K562 (cell line): ENCODE measurements around the gene CREB3L1. TPM values are rescaled to one million over a fixed set of nuclear protein-coding genes. Genes with fewer than 3 reads are reported as not detected.

Source experiments
- CBFA2T3 ChIP-seq: fragments of 450-650 bp; IDR thresholded peaks from 2 replicates; pipeline ENCODE4 v1.6.1; 2017
- CREM ChIP-seq: IDR thresholded peaks from 2 replicates; pipeline ENCODE4 v1.6.1; 2014; ENCODE audit warnings: antibody characterized with exemption, low read depth
- EHMT2 ChIP-seq: fragments of 450-650 bp; IDR thresholded peaks from 2 replicates; pipeline ENCODE4 v1.6.1; 2018; ENCODE audit warnings: antibody characterized with exemption
- GTF2E2 ChIP-seq: fragments of 200-800 bp; sonication (Bioruptor generic); IDR thresholded peaks from 2 replicates; pipeline ENCODE4 v1.6.1; 2016; ENCODE audit warnings: missing genetic modification characterization, missing compliant biosample characterization
- JUN ChIP-seq, 2 experiments: sonication (generic) in 1 of 2; formaldehyde crosslinking in 1 of 2; IDR thresholded peaks; 2 replicates each; pipeline versions ENCODE4 v1.6.1 to v1.8.0; 2012 to 2022; ENCODE audit warnings: borderline replicate concordance in 2 of 2, mild to moderate bottlenecking in 2 of 2, improper control_type of control experiment in 1 of 2, low read depth in 1 of 2, low read length in 1 of 2, missing genetic modification reagents in 1 of 2
- JUND ChIP-seq, 2 experiments: IDR thresholded peaks; 2 replicates in 1 of 2; 3 replicates in 1 of 2; pipeline ENCODE4 v1.6.1; 2011; ENCODE audit warnings: borderline replicate concordance in 2 of 2, low read depth in 2 of 2, low read length in 2 of 2, improper control_type of control experiment in 1 of 2, missing biosample characterization in 1 of 2, missing genetic modification characterization in 1 of 2, missing genetic modification reagents in 1 of 2
- MBD2 ChIP-seq: sonication (generic); IDR thresholded peaks from 2 replicates; pipeline ENCODE4 v1.6.1; 2016; ENCODE audit warnings: low read depth, borderline replicate concordance
- MECOM ChIP-seq: fragments of 250-450 bp; sonication (Bioruptor Pico); IDR thresholded peaks from 2 replicates; pipeline ENCODE4 v1.8.0; 2022; ENCODE audit warnings: inconsistent platforms
- MTA1 ChIP-seq: fragments of 450-650 bp; IDR thresholded peaks from 2 replicates; pipeline ENCODE4 v1.6.1; 2017; ENCODE audit warnings: borderline replicate concordance
- NFRKB ChIP-seq: fragments of 450-650 bp; IDR thresholded peaks from 2 replicates; pipeline ENCODE4 v1.6.1; 2016; ENCODE audit warnings: low read depth
- PKNOX1 ChIP-seq: fragments of 450-650 bp; IDR thresholded peaks from 2 replicates; pipeline ENCODE4 v1.6.1; 2016
- POLR2A ChIP-seq: fragments of 450-650 bp; conservative IDR thresholded peaks from 2 replicates; pipeline ENCODE4 v1.6.1; 2016
- PYGO2 ChIP-seq: fragments of 450-650 bp; IDR thresholded peaks from 2 replicates; pipeline ENCODE4 v1.6.1; 2016; ENCODE audit warnings: mild to moderate bottlenecking, missing genetic modification characterization, moderate library complexity, missing compliant biosample characterization
- SMARCE1 ChIP-seq: fragments of 450-650 bp; IDR thresholded peaks from 2 replicates; pipeline ENCODE4 v1.7.1; 2016; ENCODE audit warnings: mild to moderate bottlenecking
- TEAD1 ChIP-seq, 2 experiments: fragments of 450-650 bp in 1 of 2; sonication (generic) in 1 of 2; formaldehyde crosslinking; IDR thresholded peaks; 2 replicates each; pipeline versions ENCODE4 v1.4.0 to v1.8.0; 2020 to 2022; ENCODE audit warnings: mild to moderate bottlenecking in 2 of 2, missing genetic modification reagents in 1 of 2
- TRIM24 ChIP-seq, 2 experiments: fragments of 450-650 bp; IDR thresholded peaks; 2 replicates each; pipeline ENCODE4 v1.6.1; 2016
- VEZF1 ChIP-seq: fragments of 200-800 bp; sonication (Bioruptor generic); IDR thresholded peaks from 2 replicates; pipeline ENCODE4 v1.6.1; 2017; ENCODE audit warnings: missing genetic modification characterization, missing compliant biosample characterization
- ZBTB2 ChIP-seq: fragments of 450-650 bp; IDR thresholded peaks from 2 replicates; pipeline ENCODE4 v1.6.1; 2016; ENCODE audit warnings: antibody characterized with exemption
- ZC3H4 ChIP-seq: sonication (generic); formaldehyde crosslinking; IDR thresholded peaks from 2 replicates; pipeline ENCODE4 v1.9.0; 2021; ENCODE audit warnings: missing genetic modification reagents, borderline replicate concordance
- ZNF146 ChIP-seq: IDR thresholded peaks from one replicate; pipeline ENCODE4 v1.6.1; 2018; ENCODE audit warnings: missing compliant biosample characterization; ENCODE audit not compliant: unreplicated experiment
- ZNF175 ChIP-seq: fragments of 200-800 bp; sonication (Bioruptor generic); IDR thresholded peaks from 2 replicates; pipeline ENCODE4 v1.6.1; 2016; ENCODE audit warnings: low read depth, mild to moderate bottlenecking, missing genetic modification characterization, missing compliant biosample characterization
- ZNF239 ChIP-seq: fragments of 250-450 bp; sonication (Bioruptor Pico); IDR thresholded peaks from 2 replicates; pipeline ENCODE4 v1.4.0; 2020; ENCODE audit warnings: mild to moderate bottlenecking
- ZNF253 ChIP-seq: fragments of 250-450 bp; sonication (Bioruptor Pico); conservative IDR thresholded peaks from 2 replicates; pipeline ENCODE4 v1.6.1; 2021; ENCODE audit warnings: mild to moderate bottlenecking
- ZNF316 ChIP-seq: fragments of 450-650 bp; IDR thresholded peaks from 2 replicates; pipeline ENCODE4 v1.6.1; 2016
- ZNF644 ChIP-seq: fragments of 200-800 bp; sonication (Bioruptor generic); IDR thresholded peaks from 2 replicates; pipeline ENCODE4 v1.6.1; 2016; ENCODE audit warnings: low read depth, missing genetic modification characterization, missing compliant biosample characterization
- ZNF79 ChIP-seq: fragments of 250-450 bp; sonication (Bioruptor Pico); IDR thresholded peaks from 2 replicates; pipeline ENCODE4 v1.4.0; 2020; ENCODE audit warnings: low read depth, mild to moderate bottlenecking, moderate library complexity
- polyA plus RNA-seq, 8 experiments: library from polyadenylated mRNA; depleted of rRNA in 4 of 8; stranded (reverse) in 5 of 8; unstranded in 3 of 8; fragments of >200 nt; fragmentation: Nextera tagmentation in 2 of 8; fragmentation: Illumina TruSeq in 1 of 8; extraction: Ambion mirVana in 2 of 8; extraction: Trizol in 1 of 8; gene quantifications; 2 replicates each; pipeline versions ENCODE4 v1.2.1 to v1.2.3, GENCODE V29; 2011 to 2014; ENCODE audit warnings: inconsistent platforms in 1 of 8, missing spikeins in 1 of 8
- total RNA-seq, 7 experiments: library from RNA; depleted of rRNA in 6 of 7; stranded (reverse); fragments of >200 nt in 6 of 7; fragmentation: Illumina TruSeq in 2 of 7; extraction: Trizol in 2 of 7; gene quantifications; 2 replicates each; pipeline versions ENCODE4 v1.2.1 to v1.2.3, GENCODE V29; 2011 to 2021; ENCODE audit warnings: low replicate concordance in 1 of 7

Gene CREB3L1
- total and polyA plus RNA-seq, 9 of the 15 experiments (the other 6 are each of a cell fraction or from before 2014, with no cell fraction given): 1.2 to 27.6 (median 3.7) TPM

GRCh38 chr11:46248289-46249102 is 29.0 kb upstream of the CREB3L1 start (continued):
- peak; percentile 23; the same call in 1 of the 2 replicates for TF ChIP-seq EHMT2
- peak; percentile 46; the same call in 1 of the 2 replicates for TF ChIP-seq ZNF175
- TF ChIP-seq PKNOX1: peak; percentile 14; the same call in 1 of the 2 replicates
- TF ChIP-seq ZNF79 (CRISPR knock-in tag): no peak
- no peak for TF ChIP-seq MECOM
- no peak for TF ChIP-seq MTA1
- peak; percentile 80 for TF ChIP-seq NFRKB
- 0 out of 4 replicates have a peak, but pooled peaks of 1 of the 2 experiments have one; percentile 31 for TF ChIP-seq TRIM24 (IDR thresholded peaks at IDR 0.05)
- no peak for TF ChIP-seq ZNF253 (CRISPR knock-in tag)
- TF ChIP-seq MBD2: peak; percentile 31; the same call in 1 of the 2 replicates
- TF ChIP-seq CBFA2T3: peak; percentile 20; the same call in 1 of the 2 replicates
- 0 out of 2 replicates have a peak, but pooled peaks have one; percentile 26 for TF ChIP-seq ZNF644 (tag)
- peak in 1 of 2 experiments; percentile 66; a peak in 1 of 4 replicates for TF ChIP-seq TEAD1 (CRISPR knock-in tag; IDR thresholded peaks at IDR 0.05)
- TF ChIP-seq SMARCE1: peak; percentile 76
- TF ChIP-seq GTF2E2: peak; percentile 77; the same call in 1 of the 2 replicates
- TF ChIP-seq ZNF316: peak; percentile 46; the same call in 1 of the 2 replicates
- TF ChIP-seq ZNF146 (CRISPR knock-in tag): no peak
- TF ChIP-seq ZBTB2: peak; percentile 30; the same call in 1 of the 2 replicates
- peak; percentile 36; the same call in 1 of the 2 replicates for TF ChIP-seq POLR2A
- TF ChIP-seq JUND (IDR thresholded peaks at IDR 0.05; ENCODE audit: borderline replicate concordance, low read depth, low read length): peak; percentile 86
- TF ChIP-seq JUND (tag; IDR thresholded peaks at IDR 0.05; ENCODE audit: borderline replicate concordance, low read depth, low read length): peak; percentile 66; the same call in 2 of the 3 replicates
- peak; percentile 53; the same call in 1 of the 2 replicates for TF ChIP-seq JUN (IDR thresholded peaks at IDR 0.05; ENCODE audit: borderline replicate concordance, low read depth, low read length)
- no peak for TF ChIP-seq JUN (CRISPR knock-in tag; IDR thresholded peaks at IDR 0.05; ENCODE audit: borderline replicate concordance)
- TF ChIP-seq ZNF239 (CRISPR knock-in tag): no peak
- peak; percentile 56 for TF ChIP-seq VEZF1 (CRISPR knock-in tag)
- 0 out of 2 replicates have a peak, but pooled peaks have one; percentile 34 for TF ChIP-seq CREM
- no peak for TF ChIP-seq PYGO2 (tag)
- TF ChIP-seq ZC3H4 (CRISPR knock-in tag): no peak
